Activated CD8-positive, alpha-beta memory T cell treated with anti-CD3 and anti-CD28 coated beads for 36 hours (primary cell): Measurements from ENCODE around the gene KRTAP10-12. TPM values are rescaled to one million over a fixed set of nuclear protein-coding genes. Genes with fewer than 3 reads are reported as not detected.

Experiments
- CTCF ChIA-PET: fragments of 350-600 bp; sonication (Branson Sonifier 250); formaldehyde crosslinking; loops from one replicate; lab custom pipeline; 2021; ENCODE audit warnings: antibody characterized with exemption; lab: Charles Lee
- POLR2A ChIA-PET: fragments of 350-600 bp; sonication (Branson Sonifier 250); formaldehyde crosslinking; loops from one replicate; lab custom pipeline; 2021; ENCODE audit warnings: antibody characterized with exemption; lab: Charles Lee
- total RNA-seq, 2 experiments: library from RNA; stranded (reverse); gene quantifications; one replicate each; pipeline ENCODE4 v1.2.3, GENCODE V29; 2021

KRTAP10-12 gene
- total RNA-seq, 2 experiments from 2014 or later: not detected

DNA sequence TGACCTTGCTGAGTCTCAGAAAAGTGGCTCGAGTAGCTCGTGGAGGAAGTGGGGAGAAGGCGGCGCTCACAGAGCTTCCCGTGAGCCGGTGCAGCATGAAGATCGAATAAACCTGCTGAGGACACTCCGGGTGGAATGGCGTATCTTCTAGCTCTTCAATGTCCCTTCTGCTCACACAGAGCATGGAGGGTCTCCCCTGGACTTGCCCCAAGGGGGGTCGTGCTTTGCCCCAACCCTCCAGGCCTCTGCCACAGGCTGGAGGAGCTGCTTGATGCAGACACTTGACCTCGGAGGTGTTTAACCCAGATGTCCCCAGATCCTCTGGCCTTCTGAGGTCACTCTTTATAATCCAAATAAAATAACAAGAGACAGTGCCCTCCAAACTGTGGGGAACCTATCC, 2.2 kb upstream of the KRTAP10-12 start:
- CTCF ChIA-PET: no interaction called here
- POLR2A ChIA-PET: no interaction called here

GRCh38 chr21:44695184-44695583, 1.8 kb upstream of the KRTAP10-12 start:
- POLR2A ChIA-PET: no interaction called here
- CTCF ChIA-PET: no interaction called here

DNA sequence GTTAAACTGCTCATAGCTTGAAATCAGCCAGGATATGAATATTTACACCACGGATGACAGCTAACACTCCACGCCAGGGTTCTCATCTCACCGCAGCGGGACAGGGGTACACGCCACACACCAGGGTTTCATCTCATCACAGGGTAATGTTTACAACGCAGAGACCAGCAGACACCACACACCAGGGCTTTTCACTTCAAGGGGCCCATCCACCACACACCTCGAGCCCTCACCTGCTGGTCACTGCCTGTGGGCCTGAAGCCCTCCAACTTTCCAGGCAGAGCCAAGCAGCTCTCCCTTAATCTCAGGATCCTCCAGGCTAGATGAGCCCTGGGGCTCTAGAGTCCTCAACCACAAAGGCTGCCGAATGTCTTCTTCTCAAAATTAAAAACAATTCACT, 1.3 kb upstream of the KRTAP10-12 start:
- ChIA-PET POLR2A (no interaction called here), CTCF (no interaction called here)

DNA sequence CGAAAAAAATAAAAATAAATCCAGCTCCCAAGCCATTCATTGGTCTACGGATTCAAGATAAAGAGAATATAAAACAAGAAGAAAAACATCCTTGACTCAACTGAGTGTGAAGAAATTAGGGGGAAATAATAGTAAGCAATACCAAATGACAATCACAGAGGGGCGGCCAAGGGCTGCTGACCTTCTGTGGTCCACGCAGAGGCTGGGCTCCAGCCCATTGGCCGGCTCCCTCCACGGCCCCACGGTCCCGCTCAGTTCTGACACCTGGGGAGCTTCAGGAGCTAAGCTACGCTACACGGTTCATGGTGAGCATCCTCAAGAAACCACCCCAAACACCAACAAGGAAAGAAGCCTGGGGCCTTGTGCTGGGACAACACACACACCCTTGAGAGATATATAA, 400 bp upstream of the KRTAP10-12 start:
- POLR2A ChIA-PET: no interaction called here
- CTCF ChIA-PET: no interaction called here

DNA sequence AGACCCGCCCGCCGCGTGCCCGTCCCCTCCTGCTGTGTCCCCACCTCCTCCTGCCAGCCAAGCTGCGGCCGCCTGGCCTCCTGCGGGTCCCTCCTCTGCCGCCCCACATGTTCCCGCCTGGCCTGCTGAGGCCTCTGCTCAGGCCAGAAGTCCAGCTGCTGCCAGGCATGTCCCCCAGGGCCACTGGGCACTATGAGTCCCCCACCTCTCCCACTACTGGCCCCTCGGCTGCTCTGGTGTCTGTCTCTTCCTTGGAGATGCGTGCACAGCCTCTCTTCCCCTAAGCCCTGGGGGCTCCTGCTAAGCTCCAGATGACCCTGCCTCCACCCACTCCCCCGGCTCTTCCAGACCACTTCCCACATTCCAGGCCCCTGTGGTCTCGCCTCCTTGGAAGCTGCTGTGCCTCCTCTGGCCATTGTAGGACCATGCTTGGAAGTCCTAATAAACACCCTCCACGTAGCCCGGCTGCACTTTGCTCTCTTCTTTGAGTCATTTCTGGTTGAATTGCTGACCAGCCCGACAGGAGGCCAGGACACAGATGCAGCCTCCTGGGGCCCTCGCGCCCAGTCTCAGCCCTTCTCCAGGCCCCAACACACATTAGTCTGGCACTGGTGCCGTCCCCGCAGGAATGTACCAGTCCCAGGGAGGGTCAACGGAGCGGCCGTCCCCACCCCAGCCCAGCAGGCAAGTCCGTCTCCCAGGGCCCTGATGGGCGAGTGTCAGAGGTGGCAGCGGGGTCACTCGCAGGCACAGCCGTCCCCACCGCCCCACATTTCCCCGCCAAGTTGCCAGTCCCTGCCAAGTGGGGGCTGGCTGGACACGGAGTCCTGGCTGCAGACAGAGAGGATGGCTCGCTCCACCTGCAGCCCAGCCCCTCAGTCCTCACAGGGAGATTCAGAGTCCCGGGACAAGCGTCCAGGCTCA, 1.1 kb downstream of the KRTAP10-12 start:
- CTCF ChIA-PET: no interaction called here
- POLR2A ChIA-PET: no interaction called here

DNA sequence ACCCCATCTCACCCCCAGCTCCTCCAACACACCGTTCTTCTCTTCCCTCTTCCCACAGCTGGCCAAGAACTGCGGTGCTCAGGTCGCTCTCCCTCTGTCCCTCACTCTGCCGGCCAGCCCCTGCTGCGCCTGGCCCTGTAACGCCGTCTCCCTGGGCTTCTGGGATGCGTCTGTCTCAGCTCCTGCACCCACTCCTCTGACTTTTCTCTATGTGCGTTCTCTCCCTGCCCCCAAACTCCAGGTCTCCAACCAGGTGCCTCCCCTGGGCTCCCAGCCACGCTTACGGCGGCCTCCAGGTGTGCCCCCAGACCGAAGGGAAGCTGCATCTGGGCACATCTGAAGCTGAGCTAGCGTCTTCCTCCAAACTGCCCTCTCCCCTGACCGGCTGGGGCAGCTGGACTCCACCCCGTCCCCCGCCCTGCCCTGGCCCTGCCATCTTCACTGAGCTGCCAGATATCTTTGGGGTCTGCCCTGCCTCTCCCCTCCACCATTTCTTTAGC, 2.6 kb downstream of the KRTAP10-12 start:
- ChIA-PET CTCF (no interaction called here), POLR2A (no interaction called here)

- ChIA-PET POLR2A (no interaction called here), CTCF (no interaction called here)
These were observed 3.4 kb downstream of the KRTAP10-12 start for GRCh38 chr21:44700101-44701022.

DNA sequence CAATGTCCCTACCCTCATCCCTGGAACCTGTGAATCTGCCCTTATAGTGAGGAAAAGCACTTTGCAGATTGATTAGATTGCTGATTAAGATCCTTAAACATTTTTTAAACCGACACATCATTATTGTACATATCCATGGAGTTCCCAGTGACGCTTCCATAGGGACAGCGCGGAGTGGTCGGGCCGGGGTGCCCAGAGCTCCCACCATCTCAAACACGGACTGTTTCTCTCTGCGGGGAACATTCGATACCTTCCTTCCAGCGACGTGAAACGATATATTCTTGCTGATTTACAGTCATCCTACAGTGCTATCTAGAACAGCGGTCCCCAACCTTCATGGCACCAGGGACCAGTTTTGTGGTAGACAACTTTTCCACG, 4.0 kb downstream of the KRTAP10-12 start:
- CTCF ChIA-PET: no interaction called here
- POLR2A ChIA-PET: no interaction called here

- POLR2A ChIA-PET: no interaction called here
- CTCF ChIA-PET: no interaction called here
These were observed 4.6 kb downstream of the KRTAP10-12 start for GRCh38 chr21:44701541-44701940.

- ChIA-PET CTCF (no interaction called here), POLR2A (no interaction called here)
These were observed 5.4 kb downstream of the KRTAP10-12 start for GRCh38 chr21:44702111-44702972.

- CTCF ChIA-PET: no interaction called here
- POLR2A ChIA-PET: no interaction called here
These were observed 6.2 kb downstream of the KRTAP10-12 start for GRCh38 chr21:44702973-44703730.

- POLR2A ChIA-PET: no interaction called here
- CTCF ChIA-PET: no interaction called here
These were observed 7.0 kb downstream of the KRTAP10-12 start for GRCh38 chr21:44703731-44704635.

DNA sequence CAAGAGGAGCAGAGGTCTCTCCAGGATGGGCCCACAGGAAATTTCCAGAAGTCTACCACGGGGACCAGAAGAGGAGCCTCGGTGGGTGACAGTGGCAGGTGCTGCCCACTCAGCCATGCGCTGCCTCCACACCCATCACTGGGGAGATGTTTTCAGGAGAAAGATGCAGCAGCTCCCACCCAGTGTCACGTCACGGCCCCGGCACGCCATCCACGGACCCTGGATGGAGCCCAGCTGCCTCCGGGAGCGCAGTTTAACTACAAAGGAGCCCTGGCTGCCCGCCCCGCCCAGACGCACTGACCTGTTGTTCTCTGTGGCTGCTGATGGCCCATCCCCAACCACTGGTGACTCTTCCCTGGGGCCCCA, 7.6 kb downstream of the KRTAP10-12 start:
- CTCF ChIA-PET: no interaction called here
- POLR2A ChIA-PET: no interaction called here

DNA sequence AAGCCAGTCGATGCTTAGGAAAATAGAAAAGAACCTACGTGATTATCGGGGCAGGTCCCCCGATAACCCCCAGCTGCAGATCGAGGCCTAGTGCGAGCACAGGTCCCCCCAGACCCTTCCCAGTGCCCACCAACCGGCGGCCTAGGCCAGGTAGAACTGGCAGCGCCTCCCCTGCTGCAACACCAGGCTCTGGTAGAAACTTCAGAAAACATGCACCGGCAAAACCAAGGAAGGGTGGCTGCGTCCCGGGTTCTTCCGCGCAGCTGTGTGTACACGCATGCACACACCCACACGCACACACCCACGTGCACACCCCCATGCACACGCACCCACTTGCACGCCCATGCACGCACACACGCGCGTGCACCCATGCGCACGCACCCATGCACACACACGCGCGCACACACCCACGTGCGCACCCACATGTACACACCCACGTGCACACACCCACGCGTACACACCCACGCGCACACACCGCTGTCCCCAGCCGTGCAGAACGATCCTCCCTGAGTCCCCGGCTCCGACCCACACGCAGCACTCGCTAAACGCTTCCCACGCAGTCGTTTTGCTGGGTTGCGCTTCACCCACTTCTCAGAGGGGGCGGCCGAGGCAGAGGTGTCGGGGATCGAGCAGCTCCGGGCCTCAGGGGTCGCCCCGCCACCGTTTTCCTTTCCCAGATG, 9.2 kb downstream of the KRTAP10-12 start:
- CTCF ChIA-PET: no interaction called here
- POLR2A ChIA-PET: no interaction called here

DNA sequence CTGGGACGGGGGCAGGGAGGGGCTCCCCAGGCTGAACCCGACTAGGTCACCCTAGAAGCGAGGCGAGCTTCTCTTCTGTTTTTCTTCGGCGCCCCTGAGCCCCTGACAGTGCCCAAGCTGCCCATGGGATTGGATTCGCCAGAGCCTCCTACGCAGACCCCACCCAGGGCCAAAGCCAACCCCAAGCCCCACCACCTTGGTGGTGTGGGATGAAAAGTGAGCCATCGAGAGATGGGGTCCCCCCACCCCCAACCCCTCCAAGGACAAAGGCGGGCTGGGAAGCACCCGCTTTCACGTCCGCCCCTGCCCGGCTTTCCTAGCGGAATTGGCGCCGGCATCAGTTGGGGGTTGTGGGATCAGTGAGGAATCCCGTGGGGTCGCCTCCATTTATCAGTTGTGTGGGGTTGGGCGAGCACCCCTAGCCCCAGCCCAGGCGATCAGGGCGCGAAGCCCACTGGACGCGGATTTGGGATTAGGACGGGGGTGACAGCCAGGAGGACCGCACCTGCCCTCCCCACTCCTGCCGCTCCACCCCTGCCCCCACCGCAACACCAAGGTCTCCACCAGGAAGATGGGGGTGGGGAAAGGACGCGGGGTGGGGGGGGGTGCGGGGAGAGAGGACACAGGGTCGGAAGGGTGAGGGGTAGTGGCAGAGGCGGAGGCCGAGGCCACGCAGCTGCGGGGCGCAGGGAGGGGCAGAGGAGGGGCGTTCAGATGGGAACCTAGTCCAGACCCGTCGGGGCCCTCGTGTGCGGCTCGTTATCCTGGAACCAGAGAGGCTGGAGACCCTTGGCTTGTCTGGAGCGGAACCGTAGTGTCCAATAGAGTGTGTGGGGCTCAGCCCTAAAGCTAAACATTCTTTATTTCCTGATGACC, 10.0 kb downstream of the KRTAP10-12 start:
- POLR2A ChIA-PET: no interaction called here

DNA sequence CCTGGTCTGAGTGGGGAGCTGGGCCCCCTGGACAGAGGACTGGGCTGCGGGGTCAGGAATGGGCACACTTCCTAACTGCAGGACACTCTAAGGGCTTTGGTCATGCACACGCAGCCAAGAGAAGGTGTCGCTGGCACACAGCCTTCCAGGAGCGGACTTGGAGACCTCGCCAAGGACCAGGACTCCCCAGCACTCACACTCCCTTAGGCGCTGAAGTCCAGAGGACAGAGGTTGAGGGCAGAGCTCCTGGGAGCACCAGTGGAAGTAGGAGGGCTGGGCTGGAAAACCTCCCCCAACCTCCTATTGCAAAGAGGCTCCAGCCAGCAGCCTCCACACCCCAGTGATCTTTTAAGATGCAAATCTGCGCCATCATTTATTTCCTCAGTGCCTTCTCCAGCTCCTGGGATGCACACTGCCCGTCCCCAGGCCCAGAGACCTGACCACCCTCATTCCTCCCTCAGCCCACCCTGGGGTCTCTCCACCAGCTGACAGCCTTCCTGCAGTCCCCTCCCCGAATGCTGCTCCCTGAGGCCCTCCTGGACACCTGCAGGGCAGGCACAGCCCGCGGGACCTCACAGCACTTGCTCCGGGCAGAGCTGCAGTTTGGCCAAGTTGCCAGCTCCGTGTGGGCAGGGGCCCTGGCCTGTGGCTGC, 11.4 kb downstream of the KRTAP10-12 start:
- POLR2A ChIA-PET: no interaction called here
- CTCF ChIA-PET: interaction anchor here (1.0 kb wide), 1 partner anchor 198 kb away, joined by 4 read pairs; no protein-coding TSS in a partner anchor

More for the DNA sequence above, 10.0 kb downstream of the KRTAP10-12 start:
- CTCF ChIA-PET: no interaction called here
